Measurements from ENCODE around the gene KRTAP5-7.
"Not testable (repeated sequence)": the region's sequence is repeated elsewhere in the genome, so short reads cannot be mapped to it uniquely, and the experiment has no call there.

KRTAP5-7 gene

GRCh38 chr11:71496421-71496820 lies 30.6 kb upstream of the KRTAP5-7 start:
- DNase-seq: no peak

GRCh38 chr11:71498091-71498490 lies 29.0 kb upstream of the KRTAP5-7 start:
- no peak for DNase-seq

DNA sequence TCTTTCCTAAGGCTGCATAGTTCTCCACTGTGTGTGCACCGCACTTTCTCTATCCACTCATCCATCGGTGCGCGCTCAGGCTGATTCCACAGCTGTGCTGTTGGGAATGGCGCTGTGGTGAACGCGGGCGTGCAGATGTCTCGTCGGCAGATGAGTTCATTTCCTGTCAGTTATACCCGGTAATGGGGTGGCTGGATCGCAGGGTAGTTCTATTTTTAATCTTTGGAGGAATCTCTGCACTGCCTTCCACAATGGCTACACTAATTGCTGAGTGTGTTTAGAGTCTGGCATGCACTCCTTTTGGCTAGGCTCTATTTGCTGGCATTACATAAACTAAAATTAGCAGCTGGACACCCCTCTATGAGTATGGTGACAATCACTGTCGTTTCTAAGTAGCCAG lies 27.9 kb upstream of the KRTAP5-7 start:
- no peak for DNase-seq

DNA sequence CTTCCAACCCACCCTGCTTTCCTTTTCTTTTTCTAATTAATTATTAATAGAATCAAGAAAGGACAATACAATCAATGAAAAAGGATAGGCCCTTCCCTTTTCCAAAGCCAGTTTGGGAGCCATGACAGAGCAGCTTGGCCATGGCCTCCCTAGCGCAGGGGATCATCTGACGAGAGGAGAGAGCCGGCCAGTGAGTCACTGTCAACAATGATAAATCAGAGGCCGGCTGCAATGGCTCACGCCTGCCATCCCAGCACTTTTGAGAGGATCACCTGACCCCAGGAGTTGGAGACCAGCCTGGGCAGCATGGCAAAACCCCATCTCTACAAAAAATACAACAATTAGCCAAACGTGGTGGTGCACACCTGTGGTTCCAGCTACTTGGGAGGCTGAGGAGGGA lies 27.5 kb upstream of the KRTAP5-7 start:
- DNase-seq: no peak

GRCh38 chr11:71500601-71501021 lies 26.5 kb upstream of the KRTAP5-7 start:
- DNase-seq: peak; percentile 47

DNA sequence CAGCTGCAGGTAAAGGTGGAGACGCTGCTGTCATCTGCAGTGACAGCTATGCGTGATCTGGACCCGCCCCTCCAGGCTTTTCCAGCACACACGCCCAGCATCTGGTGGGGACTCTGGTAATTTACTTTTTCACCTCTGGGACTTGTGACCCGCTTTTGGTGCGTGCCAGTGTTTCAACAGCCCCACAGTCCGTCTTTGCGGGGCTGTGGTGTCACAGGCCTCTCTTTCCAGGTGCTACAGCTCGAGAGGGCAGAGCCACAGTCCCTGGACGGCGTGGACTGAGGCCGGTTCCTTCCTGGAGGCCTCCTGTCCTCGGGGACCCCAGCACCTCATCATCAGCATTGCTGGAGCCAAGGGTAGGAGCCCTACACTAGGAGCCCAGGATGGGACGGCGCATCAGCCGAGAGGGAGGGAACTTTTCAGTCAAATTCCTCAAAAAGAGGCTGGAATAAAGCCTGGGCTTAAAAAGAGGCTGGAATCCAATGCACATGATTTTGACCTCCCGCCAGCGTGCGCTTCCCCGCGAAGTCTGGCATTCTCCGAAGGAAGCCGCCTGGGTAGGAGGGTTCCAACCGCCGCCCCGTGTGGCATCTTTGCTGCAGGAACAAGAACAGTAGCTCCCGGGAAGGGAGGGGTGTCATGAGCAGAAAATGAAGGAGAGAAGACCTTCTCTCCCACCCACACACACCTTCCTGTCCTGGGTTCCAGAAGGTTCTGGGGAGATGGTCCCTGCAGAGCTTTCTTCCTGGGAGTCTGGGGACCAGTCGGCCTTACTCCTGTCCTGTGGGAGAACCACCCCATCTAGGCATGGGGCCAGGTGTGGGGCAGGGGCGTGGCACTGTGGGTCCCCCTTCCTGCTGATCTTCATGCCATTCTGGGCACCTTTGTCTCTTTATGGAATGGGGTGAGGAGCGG lies 25.7 kb upstream of the KRTAP5-7 start:
- no peak for DNase-seq

GRCh38 chr11:71502026-71502425 lies 25.0 kb upstream of the KRTAP5-7 start:
- no peak for DNase-seq

GRCh38 chr11:71502871-71503435 lies 24.1 kb upstream of the KRTAP5-7 start:
- no peak for DNase-seq

GRCh38 chr11:71504531-71504930 lies 22.5 kb upstream of the KRTAP5-7 start:
- DNase-seq: no peak

DNA sequence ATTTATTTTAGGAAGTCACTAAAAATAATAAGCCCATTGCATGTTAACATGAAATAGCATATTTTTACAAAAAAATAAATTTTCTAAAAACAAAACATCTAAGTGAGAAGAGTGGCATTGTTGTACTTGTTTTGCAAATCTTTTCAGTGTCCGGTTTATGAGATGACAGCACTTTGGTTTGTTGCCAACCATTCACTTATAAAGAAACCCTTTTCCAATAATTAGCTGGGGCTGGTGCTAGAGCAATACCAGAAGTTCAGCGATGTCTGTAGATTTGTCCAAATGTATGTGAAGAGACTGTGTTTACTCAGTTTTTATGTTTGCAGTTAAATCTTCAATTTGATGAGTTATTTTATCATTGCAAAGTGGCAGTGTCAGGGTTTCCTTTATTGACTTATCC lies 22.1 kb upstream of the KRTAP5-7 start:
- no peak for DNase-seq

DNA sequence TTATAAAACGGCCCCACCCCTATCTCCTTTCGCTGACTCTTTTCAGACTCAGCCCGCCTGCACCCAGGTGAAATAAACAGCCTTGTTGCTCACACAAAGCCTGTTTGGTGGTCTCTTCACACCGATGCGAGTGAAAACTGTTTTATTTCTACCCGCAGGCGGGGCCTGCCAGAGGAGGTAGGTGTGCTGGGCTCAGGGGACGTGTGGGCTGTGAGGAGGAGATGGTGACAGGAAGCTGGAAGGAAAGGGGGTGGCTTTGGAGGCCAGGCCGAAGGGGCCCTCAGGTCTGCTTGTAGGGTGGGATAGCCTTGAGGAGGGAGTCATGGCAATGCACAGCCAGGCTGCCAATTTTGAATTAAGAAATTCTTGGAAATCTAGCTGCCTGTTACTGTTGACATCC lies 21.3 kb upstream of the KRTAP5-7 start:
- no peak for DNase-seq

- no peak for DNase-seq
Measured at GRCh38 chr11:71507102-71507501, 20.0 kb upstream of the KRTAP5-7 start.

DNA sequence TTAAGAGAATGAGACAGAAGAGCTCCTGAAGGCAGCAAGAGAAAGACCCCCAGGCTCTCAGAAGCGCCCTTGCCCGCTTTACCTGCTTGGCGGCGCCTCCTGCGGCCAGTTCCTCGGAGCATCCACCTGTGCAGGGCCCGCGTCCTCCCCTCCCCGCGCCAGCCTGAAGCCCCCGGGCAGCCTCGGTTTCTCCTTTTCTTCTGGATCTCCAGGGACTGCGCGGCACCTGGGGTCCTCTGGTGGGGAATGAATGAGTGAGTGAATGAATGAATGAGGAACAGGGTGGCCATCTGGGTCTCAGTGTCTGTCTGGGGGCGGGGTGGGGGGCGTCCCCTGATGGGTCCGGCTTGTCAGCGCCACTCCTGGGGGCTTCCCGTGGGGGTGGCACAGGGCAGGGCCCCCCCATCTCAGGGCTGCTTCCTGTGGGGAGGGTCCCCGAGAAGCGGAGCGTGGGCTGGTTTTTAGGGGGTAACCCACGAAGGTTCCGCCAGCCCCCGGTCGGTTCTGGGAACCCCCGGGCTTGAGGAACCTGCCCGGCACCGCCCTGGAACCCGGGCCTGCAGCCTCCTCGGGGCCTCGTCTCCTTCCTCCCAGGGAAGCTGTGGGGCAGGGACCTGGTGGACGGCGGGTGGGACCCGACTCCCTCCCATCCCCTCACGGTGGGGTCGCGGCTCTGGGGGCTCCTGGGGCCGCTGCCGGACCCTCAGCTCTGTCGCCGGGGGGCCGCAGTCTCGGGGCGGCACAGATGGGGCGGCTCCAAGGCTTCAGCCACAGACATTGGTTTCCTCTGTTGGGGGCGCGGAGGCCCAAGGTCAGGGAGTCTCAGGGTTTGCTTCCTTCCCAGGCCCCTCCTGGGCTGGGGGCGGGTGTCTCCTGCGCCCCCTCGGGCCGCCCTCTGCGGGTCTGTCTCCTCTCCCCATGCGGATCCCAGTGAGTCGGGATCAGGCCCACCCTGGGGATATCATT lies 8.3 kb upstream of the KRTAP5-7 start:
- no peak for DNase-seq

DNA sequence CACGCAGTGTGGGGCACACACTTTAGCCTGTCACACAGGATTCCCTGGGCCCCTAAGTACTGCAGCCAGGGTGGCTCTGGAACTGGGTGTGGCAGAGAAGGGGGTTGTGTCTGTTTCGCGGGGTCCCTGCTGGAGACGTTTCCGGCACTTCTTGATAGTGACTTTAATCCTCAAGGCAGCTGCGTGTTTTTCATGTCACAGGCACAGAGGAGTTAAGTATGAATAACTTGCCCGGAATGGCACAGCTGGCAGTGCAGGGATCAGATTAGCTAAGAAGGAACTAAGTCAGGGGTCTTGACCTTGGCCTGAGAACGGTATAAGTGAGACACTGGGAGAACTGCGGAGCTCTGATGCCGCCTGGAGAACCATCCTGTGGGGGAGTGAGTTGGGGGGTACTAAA lies 7.5 kb upstream of the KRTAP5-7 start:
- DNase-seq: no peak

- DNase-seq: no peak
Measured at GRCh38 chr11:71525188-71525937, 1.7 kb upstream of the KRTAP5-7 start.

DNA sequence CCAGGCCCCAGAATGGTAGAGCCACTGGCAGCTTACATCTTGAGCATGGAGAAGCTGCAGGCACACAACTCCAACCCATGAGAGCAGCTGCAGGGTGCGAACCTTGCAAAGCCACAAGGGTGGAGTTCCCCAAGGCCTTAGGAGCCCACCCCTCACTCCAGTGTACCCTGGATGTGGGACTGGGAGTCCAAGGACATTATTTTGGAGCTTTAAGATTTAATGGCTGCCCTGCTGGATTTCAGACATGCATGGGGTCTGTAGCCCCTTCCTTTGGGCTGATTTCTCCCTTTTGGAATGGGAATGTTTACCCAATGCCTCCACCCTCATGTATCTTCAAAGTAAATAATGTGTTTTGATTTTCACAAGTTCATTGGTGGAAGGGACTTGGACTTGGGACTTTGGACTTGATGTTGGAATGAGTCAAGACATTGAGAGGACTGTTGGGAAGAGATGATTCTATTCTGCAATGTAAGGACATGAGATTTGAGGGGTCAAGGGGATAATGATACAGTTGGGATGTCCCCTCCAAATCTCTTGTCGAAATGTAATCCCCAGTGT lies 1.1 kb upstream of the KRTAP5-7 start:
- no peak for DNase-seq

DNA sequence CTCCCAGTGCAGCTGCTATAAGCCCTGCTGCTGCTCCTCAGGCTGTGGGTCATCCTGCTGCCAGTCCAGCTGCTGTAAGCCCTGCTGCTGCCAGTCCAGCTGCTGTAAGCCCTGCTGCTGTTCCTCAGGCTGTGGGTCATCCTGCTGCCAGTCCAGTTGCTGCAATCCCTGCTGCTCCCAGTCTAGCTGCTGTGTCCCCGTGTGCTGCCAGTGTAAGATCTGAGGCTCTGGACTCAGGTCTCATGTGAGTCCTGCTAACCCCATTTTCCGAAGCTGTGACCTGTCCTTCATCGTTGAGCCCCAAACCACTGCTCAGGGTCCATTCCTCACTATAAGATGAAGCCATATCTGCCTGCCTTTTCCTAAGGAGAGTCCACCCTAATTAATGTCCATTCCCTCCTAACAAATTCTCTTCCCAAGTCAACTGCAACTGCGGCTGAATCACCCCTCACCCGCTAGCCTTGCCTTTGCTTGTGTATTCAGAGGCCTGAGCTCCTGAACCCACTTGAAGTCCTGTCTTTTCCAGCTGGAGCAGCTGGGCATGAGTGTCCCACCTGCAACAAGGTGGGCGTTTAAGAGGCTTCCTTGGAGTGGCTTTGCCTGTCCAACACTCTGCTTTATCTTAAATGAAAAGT lies 626 bp downstream of the KRTAP5-7 start:
- DNase-seq: no peak

DNA sequence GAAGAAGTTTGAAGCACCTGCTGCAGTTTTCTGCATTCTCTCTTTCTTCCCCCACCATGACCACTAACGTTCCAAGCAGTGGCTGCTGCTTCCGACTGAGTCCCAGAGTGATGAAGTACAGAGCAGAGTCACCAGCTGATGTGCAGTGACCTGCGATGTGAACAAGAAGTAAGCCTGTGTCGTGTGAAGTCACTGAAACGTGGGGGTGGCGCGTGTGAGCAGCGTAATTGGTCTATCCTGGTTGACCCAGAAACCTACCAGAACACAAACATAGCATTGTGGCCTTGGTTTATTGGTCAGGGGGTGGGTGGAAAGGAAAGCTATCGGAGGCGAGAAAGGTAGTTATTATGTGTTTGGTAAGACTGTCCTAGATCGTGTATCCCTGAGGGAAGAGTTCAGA lies 3.5 kb downstream of the KRTAP5-7 start:
- no peak for DNase-seq

DNA sequence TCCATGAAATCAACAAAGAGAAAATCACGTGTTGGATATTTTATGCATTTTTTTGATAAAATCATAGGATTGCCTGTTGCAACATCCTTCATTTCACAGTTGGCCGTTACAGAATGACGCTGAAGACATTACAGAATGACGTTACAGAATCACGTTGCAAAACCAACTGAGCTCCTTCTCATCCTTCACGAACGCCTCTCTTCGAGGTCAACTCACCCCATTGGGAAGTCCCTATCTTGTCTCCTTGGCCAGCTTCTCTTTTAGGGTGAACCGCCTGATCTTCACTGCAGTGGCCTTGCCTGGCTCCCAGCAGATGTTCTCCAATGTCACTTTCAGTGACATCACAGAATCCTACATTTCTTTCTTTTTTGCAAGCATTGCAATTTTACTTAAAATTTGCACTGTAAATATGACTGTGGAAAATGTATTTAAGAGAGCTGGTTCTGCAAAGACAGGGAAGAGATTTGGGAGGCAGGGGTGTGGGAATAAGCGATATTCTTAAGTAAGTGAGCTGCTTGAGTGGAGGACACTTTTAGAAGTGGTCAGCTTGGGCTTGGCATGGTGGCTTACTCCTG lies 5.1 kb downstream of the KRTAP5-7 start:
- no peak for DNase-seq

DNA sequence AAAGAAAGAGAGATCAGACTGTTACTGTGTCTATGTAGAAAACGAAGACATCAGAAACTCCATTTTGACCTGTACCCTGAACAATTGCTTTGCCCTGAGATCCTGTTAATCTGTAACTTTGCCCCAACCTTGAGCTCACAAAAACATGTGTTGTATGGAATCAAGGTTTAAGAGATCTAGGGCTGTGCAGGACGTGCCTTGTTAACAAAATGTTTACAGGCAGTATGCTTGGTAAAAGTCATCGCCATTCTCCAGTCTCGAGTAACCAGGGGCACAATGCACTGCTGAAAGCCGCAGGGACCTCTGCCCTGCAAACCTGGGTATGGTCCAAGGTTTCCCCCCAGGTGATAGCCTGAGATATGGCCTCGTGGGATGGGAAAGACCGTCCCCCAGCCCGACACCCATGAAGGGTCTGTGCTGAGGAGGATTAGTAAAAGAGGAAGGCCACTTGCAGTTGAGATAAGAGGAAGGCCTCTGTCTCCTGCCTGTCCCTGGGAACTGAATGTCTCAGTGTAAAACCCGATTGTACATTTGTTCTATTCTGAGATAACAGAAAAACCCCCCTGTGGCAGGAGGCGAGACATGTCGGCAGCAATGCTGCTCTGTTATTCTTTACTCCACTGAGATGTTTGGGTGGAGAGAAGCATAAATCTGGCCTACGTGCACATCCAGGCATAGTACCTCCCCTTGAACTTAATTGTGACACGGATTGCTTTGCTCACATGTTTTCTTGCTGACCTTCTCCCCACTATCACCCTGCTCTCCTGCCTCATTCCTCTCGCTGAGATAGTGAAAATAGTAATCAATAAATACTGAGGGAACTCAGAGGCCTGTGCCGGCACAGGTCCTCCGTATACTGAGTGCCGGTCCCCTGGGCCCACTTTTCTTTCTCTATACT lies 7.9 kb downstream of the KRTAP5-7 start:
- not testable (repeated sequence) for DNase-seq
